Measurements from ENCODE around the gene RARB. TPM values are rescaled to one million over a fixed set of nuclear protein-coding genes. Genes with fewer than 3 reads are reported as not detected.
A peak's percentile ranks its signal among the peaks of the same experiment; 100 is the strongest.

Gene RARB
- total and polyA plus RNA-seq, 2 donors (not counting 1 experiment from before 2014, with no cell fraction given) = 9.4 to 13.3 TPM

GRCh38 chr3:25542492-25543039 is 114.5 kb downstream of the RARB start:
- Histone ChIP-seq H3K79me2 (ENCODE audit: control insufficient read depth, insufficient read depth, low read length) (no peaks in the 10 kb centered on the region), H3K27ac (ENCODE audit: insufficient read depth, low read length) (no peak overlapping the region), H3K4me2 (ENCODE audit: extremely low read depth, insufficient read depth, low read length) (no peak overlapping the region), H3K27me3 (ENCODE audit: control insufficient read depth, insufficient read depth, low read length) (no peaks in the 10 kb centered on the region), H3K36me3 (ENCODE audit: control insufficient read depth, insufficient read depth, low read length) (no peaks in the 10 kb centered on the region), H3K4me1 (ENCODE audit: control insufficient read depth, extremely low read depth, insufficient read depth, low read length) (no peaks in the 10 kb centered on the region), H3K9ac (ENCODE audit: insufficient read depth, low read length) (no peak overlapping the region), H4K20me1 (ENCODE audit: control insufficient read depth, extremely low read depth, insufficient read depth, low read length) (no peaks in the 10 kb centered on the region), H3K4me3 (replicated peaks in 1 of 4; ENCODE audit: control extremely low read depth in 1 of 4, insufficient read depth in 1 of 4, low read depth in 3 of 4, low read length in 4 of 4) (no peak overlapping the region), H3K9me3 (ENCODE audit: control insufficient read depth, insufficient read depth, low read depth, low read length) (no peaks in the 10 kb centered on the region), H2AFZ (ENCODE audit: low read length) (no peak overlapping the region)
- peak in 1 of 2 donors; percentile 17 for DNase-seq (ENCODE audit: low read depth in 2 of 2)
- TF ChIP-seq EZH2 (IDR thresholded peaks at IDR 0.05; ENCODE audit: low read length, missing control alignments) (no peak), CTCF (conservative IDR thresholded peaks at IDR 0.05 in 1 of 2, IDR thresholded peaks at IDR 0.05 in 1 of 2; ENCODE audit: low read depth in 1 of 2, low read length in 2 of 2) (no peak)

- Histone ChIP-seq H3K9ac (ENCODE audit: insufficient read depth, low read length) (no peak overlapping the region), H3K4me2 (ENCODE audit: extremely low read depth, insufficient read depth, low read length) (no peak overlapping the region), H3K27me3 (ENCODE audit: control insufficient read depth, insufficient read depth, low read length) (no peaks in the 10 kb centered on the region), H3K79me2 (ENCODE audit: control insufficient read depth, insufficient read depth, low read length) (no peaks in the 10 kb centered on the region), H3K27ac (ENCODE audit: insufficient read depth, low read length) (no peak overlapping the region), H4K20me1 (ENCODE audit: control insufficient read depth, extremely low read depth, insufficient read depth, low read length) (no peaks in the 10 kb centered on the region), H3K4me1 (ENCODE audit: control insufficient read depth, extremely low read depth, insufficient read depth, low read length) (no peaks in the 10 kb centered on the region), H3K9me3 (ENCODE audit: control insufficient read depth, insufficient read depth, low read depth, low read length) (no peaks in the 10 kb centered on the region), H3K4me3 (replicated peaks in 1 of 4; ENCODE audit: control extremely low read depth in 1 of 4, insufficient read depth in 1 of 4, low read depth in 3 of 4, low read length in 4 of 4) (no peak overlapping the region), H3K36me3 (ENCODE audit: control insufficient read depth, insufficient read depth, low read length) (no peaks in the 10 kb centered on the region), H2AFZ (ENCODE audit: low read length) (no peak overlapping the region)
- TF ChIP-seq CTCF (conservative IDR thresholded peaks at IDR 0.05 in 1 of 2, IDR thresholded peaks at IDR 0.05 in 1 of 2; ENCODE audit: low read depth in 1 of 2, low read length in 2 of 2) = no peak
- no peak for TF ChIP-seq EZH2 (IDR thresholded peaks at IDR 0.05; ENCODE audit: low read length, missing control alignments)
- DNase-seq (ENCODE audit: low read depth in 2 of 2) = no peak
Measured at GRCh38 chr3:25547103-25547502, 119.0 kb downstream of the RARB start.

GRCh38 chr3:25547943-25548674 is 120.0 kb downstream of the RARB start:
- H3K9ac ChIP-seq (ENCODE audit: insufficient read depth, low read length) = no peak overlapping the region
- H3K27me3 ChIP-seq (ENCODE audit: control insufficient read depth, insufficient read depth, low read length) = no peaks in the 10 kb centered on the region
- no peaks in the 10 kb centered on the region for H3K4me1 ChIP-seq (ENCODE audit: control insufficient read depth, extremely low read depth, insufficient read depth, low read length)
- no peak overlapping the region for H3K4me2 ChIP-seq (ENCODE audit: extremely low read depth, insufficient read depth, low read length)
- H3K4me3 ChIP-seq (replicated peaks in 1 of 4; ENCODE audit: control extremely low read depth in 1 of 4, insufficient read depth in 1 of 4, low read depth in 3 of 4, low read length in 4 of 4) = no peak overlapping the region
- H3K9me3 ChIP-seq (ENCODE audit: control insufficient read depth, insufficient read depth, low read depth, low read length) = no peaks in the 10 kb centered on the region
- no peaks in the 10 kb centered on the region for H3K79me2 ChIP-seq (ENCODE audit: control insufficient read depth, insufficient read depth, low read length)
- TF ChIP-seq EZH2 (IDR thresholded peaks at IDR 0.05; ENCODE audit: low read length, missing control alignments) (no peak), CTCF (conservative IDR thresholded peaks at IDR 0.05 in 1 of 2, IDR thresholded peaks at IDR 0.05 in 1 of 2; ENCODE audit: low read depth in 1 of 2, low read length in 2 of 2) (no peak)
- H2AFZ ChIP-seq (ENCODE audit: low read length) = no peak overlapping the region
- no peaks in the 10 kb centered on the region for H3K36me3 ChIP-seq (ENCODE audit: control insufficient read depth, insufficient read depth, low read length)
- no peaks in the 10 kb centered on the region for H4K20me1 ChIP-seq (ENCODE audit: control insufficient read depth, extremely low read depth, insufficient read depth, low read length)
- peak in 1 of 2 donors; percentile 53 for DNase-seq (ENCODE audit: low read depth in 2 of 2)
- H3K27ac ChIP-seq (ENCODE audit: insufficient read depth, low read length) = no peak overlapping the region

Measured in fibroblast of lung (primary cell).